ENCODE data around the gene TXNRD3.

The TXNRD3 gene

DNA sequence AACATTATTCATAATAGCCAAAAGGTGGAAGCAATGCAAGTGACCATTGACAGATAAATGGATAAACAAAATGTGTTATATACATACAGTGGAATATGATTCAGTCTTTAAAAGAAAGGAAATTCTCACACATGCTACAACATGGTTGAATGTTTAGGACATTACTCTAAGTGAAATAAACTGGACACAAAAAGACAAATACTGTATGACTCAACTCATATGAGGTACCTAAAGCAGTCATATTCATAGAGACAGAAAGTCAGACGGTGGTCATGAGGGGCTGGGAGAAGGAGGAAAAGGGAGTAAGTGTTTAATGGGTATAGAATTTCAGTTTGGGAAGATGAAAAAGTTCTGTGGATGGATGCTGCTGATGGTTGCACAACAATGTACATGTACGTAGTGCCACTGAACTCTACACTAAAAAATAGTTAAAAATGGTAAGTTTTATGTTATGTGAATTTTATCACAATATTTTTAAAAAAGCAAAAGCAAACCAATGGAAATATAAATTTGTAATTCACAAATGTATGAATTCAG is 5.3 kb downstream of the TXNRD3 start:
- Histone ChIP-seq H3K27me3 (replicated peaks) (no peaks in the 10 kb centered on the region), H3K4me3 (ENCODE audit: low read depth, low read length) (no peak overlapping the region), H3K27ac (no peak overlapping the region), H3K36me3 (replicated peaks) (no peaks in the 10 kb centered on the region)
- in situ Hi-C loops (cut with HindIII; ENCODE audit: low pct_ligation_motif_present, low sequenced_read_pairs), result no loop called here
- no peak for TF ChIP-seq CTCF (IDR thresholded peaks at IDR 0.05; ENCODE audit: low read depth, low read length, missing control alignments)
- no peak for DNase-seq

GRCh38 chr3:126646674-126647073 is 8.2 kb downstream of the TXNRD3 start:
- H3K27me3 ChIP-seq (replicated peaks), result no peaks in the 10 kb centered on the region
- no peak for TF ChIP-seq CTCF (IDR thresholded peaks at IDR 0.05; ENCODE audit: low read depth, low read length, missing control alignments)
- no peak overlapping the region for H3K27ac ChIP-seq
- in situ Hi-C loops (cut with HindIII; ENCODE audit: low pct_ligation_motif_present, low sequenced_read_pairs), result no loop called here
- no peaks in the 10 kb centered on the region for H3K36me3 ChIP-seq (replicated peaks)
- no peak for DNase-seq
- H3K4me3 ChIP-seq (ENCODE audit: low read depth, low read length), result no peak overlapping the region

- H3K27ac ChIP-seq, result no peak overlapping the region
- no peak for TF ChIP-seq CTCF (IDR thresholded peaks at IDR 0.05; ENCODE audit: low read depth, low read length, missing control alignments)
Measured at GRCh38 chr3:126644615-126645014, 10.3 kb downstream of the TXNRD3 start.

GRCh38 chr3:126638790-126639189 is 16.1 kb downstream of the TXNRD3 start:
- Histone ChIP-seq H3K4me3 (ENCODE audit: low read depth, low read length) (no peak overlapping the region), H3K36me3 (replicated peaks) (no peaks in the 10 kb centered on the region), H3K27ac (no peak overlapping the region), H3K27me3 (replicated peaks) (no peaks in the 10 kb centered on the region)
- in situ Hi-C loops (cut with HindIII; ENCODE audit: low pct_ligation_motif_present, low sequenced_read_pairs), result no loop called here
- DNase-seq, result no peak
- no peak for TF ChIP-seq CTCF (IDR thresholded peaks at IDR 0.05; ENCODE audit: low read depth, low read length, missing control alignments)

More at GRCh38 chr3:126644615-126645014, 10.3 kb downstream of the TXNRD3 start:
- H3K36me3 ChIP-seq (replicated peaks), result no peaks in the 10 kb centered on the region
- DNase-seq, result no peak
- in situ Hi-C loops (cut with HindIII; ENCODE audit: low pct_ligation_motif_present, low sequenced_read_pairs), result no loop called here
- no peaks in the 10 kb centered on the region for H3K27me3 ChIP-seq (replicated peaks)
- no peak overlapping the region for H3K4me3 ChIP-seq (ENCODE audit: low read depth, low read length)

DNA sequence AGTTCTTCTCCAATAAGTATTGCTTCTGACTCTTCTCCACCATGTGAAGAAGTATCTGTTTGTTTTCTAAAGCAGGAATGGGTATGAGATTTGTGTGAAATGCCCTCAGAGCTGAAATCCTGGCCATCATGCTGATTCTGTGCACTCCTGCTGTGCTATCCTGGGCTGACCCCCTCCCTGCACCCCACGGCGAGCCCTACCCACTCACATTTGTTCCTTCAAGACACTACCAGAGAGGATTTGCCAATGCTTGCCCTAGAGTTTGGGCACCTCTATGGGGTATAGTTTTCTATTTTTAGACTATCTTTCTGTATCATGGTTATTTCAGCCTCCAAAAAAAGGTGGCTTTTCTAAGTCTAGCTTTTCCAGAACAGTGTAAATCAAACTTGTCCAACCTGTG is 18.5 kb downstream of the TXNRD3 start:
- TF ChIP-seq CTCF (IDR thresholded peaks at IDR 0.05; ENCODE audit: low read depth, low read length, missing control alignments), result no peak
- no peaks in the 10 kb centered on the region for H3K36me3 ChIP-seq (replicated peaks)
- H3K27me3 ChIP-seq (replicated peaks), result no peaks in the 10 kb centered on the region
- in situ Hi-C loops (cut with HindIII; ENCODE audit: low pct_ligation_motif_present, low sequenced_read_pairs), result no loop called here
- no peak overlapping the region for H3K27ac ChIP-seq
- H3K4me3 ChIP-seq (ENCODE audit: low read depth, low read length), result no peak overlapping the region
- no peak for DNase-seq

- no peak for TF ChIP-seq CTCF (IDR thresholded peaks at IDR 0.05; ENCODE audit: low read depth, low read length, missing control alignments)
- H3K4me3 ChIP-seq (ENCODE audit: low read depth, low read length), result no peak overlapping the region
- H3K27ac ChIP-seq, result no peak overlapping the region
- in situ Hi-C loops (cut with HindIII; ENCODE audit: low pct_ligation_motif_present, low sequenced_read_pairs), result no loop called here
- no peaks in the 10 kb centered on the region for H3K36me3 ChIP-seq (replicated peaks)
- no peaks in the 10 kb centered on the region for H3K27me3 ChIP-seq (replicated peaks)
- no peak for DNase-seq
Measured at GRCh38 chr3:126634803-126635202, 20.1 kb downstream of the TXNRD3 start.

All from brain microvascular endothelial cell (primary cell).